PC-9 (cell line): ENCODE results near the gene CRB3. TPM values are rescaled to one million over a fixed set of nuclear protein-coding genes. Genes with fewer than 3 reads are reported as not detected.
"Not testable (repeated sequence)": the region's sequence is repeated elsewhere in the genome, so short reads cannot be mapped to it uniquely, and the experiment has no call there.

Experiments used
- BruUV-seq: library from RNA; stranded (reverse); fragments of 400-500 nt; replicated peaks from 2 replicates; lab custom pipeline; 2021; lab: Mats Ljungman, UMichigan
- CTCF ChIA-PET: fragments of 300-600 bp; sonication (Branson Sonifier 250); formaldehyde crosslinking; loops from one replicate; lab custom pipeline; 2022; ENCODE audit warnings: antibody characterized with exemption; lab: Charles Lee
- POLR2A ChIA-PET: fragments of 300-600 bp; sonication (Branson Sonifier 250); formaldehyde crosslinking; loops from one replicate; lab custom pipeline; 2022; ENCODE audit warnings: antibody characterized with exemption; ENCODE audit not compliant: unreplicated experiment; lab: Charles Lee
- DNase-seq, 2 experiments: peaks; one replicate each; pipeline versions ENCODE4 v3.0.0 to v3.0.0-alpha.2; 2015 to 2022; ENCODE audit warnings: mixed read lengths in 1 of 2
- H2AFZ ChIP-seq: fragments of 200-600 bp; sonication (generic); 2 replicates; pipeline ENCODE4 v1.8.1; 2017; ENCODE audit warnings: antibody characterized with exemption
- H3F3A ChIP-seq: fragments of 200-600 bp; sonication (generic); 2 replicates; pipeline ENCODE4 v1.8.1; 2017; ENCODE audit warnings: antibody characterized with exemption, mild to moderate bottlenecking, low read depth; ENCODE audit not compliant: insufficient read depth
- H3K27ac ChIP-seq: fragments of 200-600 bp; sonication (generic); 2 replicates; pipeline ENCODE4 v1.6.1; 2016; ENCODE audit warnings: mixed run types
- H3K27me3 ChIP-seq: fragments of 200-600 bp; sonication (generic); 2 replicates; pipeline ENCODE4 v1.6.1; 2016; ENCODE audit warnings: low read depth, mixed run types; ENCODE audit not compliant: insufficient read depth
- H3K36me3 ChIP-seq: fragments of 200-600 bp; sonication (generic); 2 replicates; pipeline ENCODE4 v1.6.1; 2016; ENCODE audit warnings: low read depth, mixed run types
- H3K4me1 ChIP-seq: fragments of 200-600 bp; sonication (generic); replicated peaks from 2 replicates; pipeline ENCODE4 v1.6.1; 2016; ENCODE audit warnings: mixed run types; ENCODE audit not compliant: insufficient read depth
- H3K4me2 ChIP-seq: fragments of 200-600 bp; sonication (generic); 2 replicates; pipeline ENCODE4 v1.6.1; 2017; ENCODE audit warnings: mixed run types
- H3K4me3 ChIP-seq: fragments of 200-600 bp; sonication (generic); 2 replicates; pipeline ENCODE4 v1.6.1; 2016; ENCODE audit warnings: mixed run types
- H3K79me2 ChIP-seq: fragments of 200-600 bp; sonication (generic); 2 replicates; pipeline ENCODE4 v1.6.1; 2017; ENCODE audit warnings: low read depth, mixed run types
- H3K9me2 ChIP-seq: fragments of 200-600 bp; sonication (generic); 2 replicates; pipeline ENCODE4 v1.8.1; 2017; ENCODE audit warnings: mild to moderate bottlenecking; ENCODE audit not compliant: insufficient read depth
- H3K9me3 ChIP-seq: fragments of 200-600 bp; sonication (generic); 2 replicates; pipeline ENCODE4 v1.8.1; 2016; ENCODE audit warnings: low read depth; ENCODE audit not compliant: insufficient read depth
- H4K20me1 ChIP-seq: fragments of 200-600 bp; sonication (generic); 2 replicates; pipeline ENCODE4 v1.8.1; 2017; ENCODE audit not compliant: insufficient read depth
- EZH2 ChIP-seq: fragments of 200-600 bp; sonication (generic); IDR thresholded peaks from 2 replicates; pipeline ENCODE4 v1.8.0; 2017; ENCODE audit warnings: antibody characterized with exemption, low read depth
- intact Hi-C: fragments of 100-400 bp; cut with micrococcal nuclease; formaldehyde crosslinking; loops from one replicate; pipeline ENCODE4 v1.10.0; 2022; ENCODE audit not compliant: unreplicated experiment
- total RNA-seq: library from RNA; stranded (reverse); gene quantifications from 2 replicates; pipeline ENCODE4 v1.2.3, GENCODE V29; 2021
- TF ChIP-seq, protein P1 (sequence below): fragments of 200-600 bp; sonication (generic); conservative IDR thresholded peaks from 2 replicates; pipeline ENCODE4 v1.6.1; 2017; ENCODE audit warnings: mixed run types, antibody characterized with exemption, mild to moderate bottlenecking, moderate library complexity

The CRB3 gene
- total RNA-seq, 1 experiment from 2014 or later: 40.6 TPM

DNA sequence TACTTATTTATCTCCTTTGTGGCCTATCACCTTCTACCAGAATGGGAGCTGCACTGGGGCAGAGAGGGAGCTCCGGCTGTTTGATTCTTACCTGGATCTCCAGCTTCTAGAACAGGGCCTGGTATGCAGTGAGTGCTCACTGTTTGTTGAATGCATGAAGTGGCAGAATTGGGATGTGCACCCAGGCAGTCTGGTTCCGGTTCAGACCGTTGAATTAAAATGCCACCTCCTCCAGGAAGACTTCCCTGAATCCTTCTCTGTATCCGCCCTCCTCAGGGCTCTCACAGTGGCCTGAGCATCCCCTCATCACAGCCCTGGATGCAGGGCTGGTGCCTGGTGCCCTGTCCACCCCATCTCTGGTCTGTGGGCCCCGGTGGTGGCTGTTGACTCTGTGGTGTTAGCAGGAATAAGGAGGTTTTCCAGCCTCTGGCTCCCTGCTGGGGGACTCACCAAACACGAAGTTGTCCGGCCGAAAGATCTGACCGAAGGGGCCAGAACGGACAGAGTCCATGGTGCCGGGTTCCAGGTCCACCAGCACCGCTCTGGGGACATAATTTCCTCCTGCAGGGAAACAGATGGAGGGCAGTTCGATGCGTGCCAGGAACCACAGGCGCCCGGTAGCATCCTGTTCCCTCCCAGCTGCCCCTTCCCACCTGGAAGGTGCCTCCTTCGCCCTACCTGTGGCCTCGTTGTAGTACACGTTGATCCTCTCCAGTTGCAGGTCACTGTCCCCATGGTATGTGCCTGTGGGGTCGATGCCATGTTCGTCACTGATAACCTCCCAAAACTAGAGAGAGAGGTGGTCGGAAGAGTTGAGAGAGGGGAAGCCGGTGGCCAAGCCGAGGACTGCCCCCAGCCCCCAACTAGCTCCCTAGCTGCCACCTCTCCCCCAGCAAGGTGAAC, 37.0 kb downstream of the CRB3 start:
- Histone ChIP-seq H3K4me1 (no peaks in the 10 kb centered on the region), H3K36me3 (no peaks in the 10 kb centered on the region), H4K20me1 (no peaks in the 10 kb centered on the region), H3K27me3 (no peaks in the 10 kb centered on the region), H3K4me2 (no peak overlapping the region), H3K27ac (no peak overlapping the region), H3K79me2 (no peaks in the 10 kb centered on the region), H3K9me3 (no peaks in the 10 kb centered on the region), H3K9me2 (no peaks in the 10 kb centered on the region), H3F3A (no peaks in the 10 kb centered on the region), H3K4me3 (no peak overlapping the region), H2AFZ (no peak overlapping the region)
- TF ChIP-seq, protein P1, sequence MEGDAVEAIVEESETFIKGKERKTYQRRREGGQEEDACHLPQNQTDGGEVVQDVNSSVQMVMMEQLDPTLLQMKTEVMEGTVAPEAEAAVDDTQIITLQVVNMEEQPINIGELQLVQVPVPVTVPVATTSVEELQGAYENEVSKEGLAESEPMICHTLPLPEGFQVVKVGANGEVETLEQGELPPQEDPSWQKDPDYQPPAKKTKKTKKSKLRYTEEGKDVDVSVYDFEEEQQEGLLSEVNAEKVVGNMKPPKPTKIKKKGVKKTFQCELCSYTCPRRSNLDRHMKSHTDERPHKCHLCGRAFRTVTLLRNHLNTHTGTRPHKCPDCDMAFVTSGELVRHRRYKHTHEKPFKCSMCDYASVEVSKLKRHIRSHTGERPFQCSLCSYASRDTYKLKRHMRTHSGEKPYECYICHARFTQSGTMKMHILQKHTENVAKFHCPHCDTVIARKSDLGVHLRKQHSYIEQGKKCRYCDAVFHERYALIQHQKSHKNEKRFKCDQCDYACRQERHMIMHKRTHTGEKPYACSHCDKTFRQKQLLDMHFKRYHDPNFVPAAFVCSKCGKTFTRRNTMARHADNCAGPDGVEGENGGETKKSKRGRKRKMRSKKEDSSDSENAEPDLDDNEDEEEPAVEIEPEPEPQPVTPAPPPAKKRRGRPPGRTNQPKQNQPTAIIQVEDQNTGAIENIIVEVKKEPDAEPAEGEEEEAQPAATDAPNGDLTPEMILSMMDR: no peak
- TF ChIP-seq EZH2: no peak
- ChIA-PET CTCF (no interaction called here), POLR2A (no interaction called here)
- DNase-seq: no peak
- BruUV-seq: no TSS peak
- intact Hi-C loops: no loop called here

DNA sequence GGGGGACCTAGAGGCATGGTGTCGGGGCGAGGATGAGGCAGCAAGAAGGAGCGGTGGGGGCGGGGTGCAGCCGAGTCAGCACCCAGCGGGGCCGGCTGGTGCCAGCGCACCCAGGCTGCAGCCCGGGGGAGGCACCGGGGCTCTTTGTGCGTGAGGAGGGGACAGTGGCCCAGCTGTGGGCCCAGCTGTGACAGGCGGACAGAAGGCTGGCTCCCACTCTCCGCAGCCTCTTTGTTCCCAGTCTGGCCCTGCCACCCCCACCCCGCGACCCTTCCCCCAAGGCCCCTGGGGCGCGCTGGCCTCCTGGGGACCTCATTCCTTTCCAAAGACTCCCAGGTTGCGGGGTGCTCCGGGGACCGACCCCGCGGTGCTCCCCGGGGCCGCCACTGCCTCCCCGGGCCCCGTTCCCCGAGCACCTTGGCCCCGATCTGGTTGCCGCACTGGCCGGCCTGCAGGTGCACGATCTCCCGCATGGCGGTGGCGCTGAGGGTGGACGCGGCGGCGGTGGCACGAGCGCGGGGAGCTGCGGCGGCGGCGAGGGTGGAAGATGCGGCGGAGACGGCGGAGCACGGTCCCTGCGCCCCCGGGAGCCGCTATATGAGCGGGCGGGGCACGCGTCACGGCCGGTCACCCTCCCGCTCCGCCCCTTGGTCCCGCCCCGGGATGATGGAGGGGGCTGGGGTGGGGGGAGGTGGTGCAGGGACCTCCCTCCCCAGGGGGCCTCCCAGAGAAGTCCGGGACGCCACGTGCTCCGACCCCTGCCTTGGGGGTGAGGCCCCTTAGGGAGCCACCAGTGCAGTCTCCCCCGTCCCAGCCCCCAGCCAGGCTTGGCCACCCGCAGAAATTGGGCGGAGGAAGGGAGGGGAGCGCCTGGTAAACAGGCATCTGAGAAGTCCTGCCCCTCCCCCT, 37.9 kb downstream of the CRB3 start, which contains the start of gene TUBB4A:
TUBB4A (minus strand) TSS at position 570 of the 909 bp plus-strand sequence; CDS start at position 473, 97 bp downstream.
- ChIA-PET POLR2A (no interaction called here), CTCF (no interaction called here)
- Histone ChIP-seq H3K36me3 (no peaks in the 10 kb centered on the region), H4K20me1 (no peaks in the 10 kb centered on the region), H3F3A (no peaks in the 10 kb centered on the region), H3K9me2 (no peaks in the 10 kb centered on the region), H3K4me2 (no peak within 1 kb of the TSS), H3K4me1 (no peaks in the 10 kb centered on the region), H3K4me3 (no peak within 1 kb of the TSS), H3K27me3 (no peaks in the 10 kb centered on the region), H3K79me2 (no peaks in the 10 kb centered on the region), H2AFZ (no peak within 1 kb of the TSS), H3K9me3 (no peaks in the 10 kb centered on the region), H3K27ac (no peak within 1 kb of the TSS)
- intact Hi-C loops: no loop called here
- no TSS peak for BruUV-seq
- no peak for DNase-seq
- TF ChIP-seq EZH2: no peak
- TF ChIP-seq, protein P1: no peak

DNA sequence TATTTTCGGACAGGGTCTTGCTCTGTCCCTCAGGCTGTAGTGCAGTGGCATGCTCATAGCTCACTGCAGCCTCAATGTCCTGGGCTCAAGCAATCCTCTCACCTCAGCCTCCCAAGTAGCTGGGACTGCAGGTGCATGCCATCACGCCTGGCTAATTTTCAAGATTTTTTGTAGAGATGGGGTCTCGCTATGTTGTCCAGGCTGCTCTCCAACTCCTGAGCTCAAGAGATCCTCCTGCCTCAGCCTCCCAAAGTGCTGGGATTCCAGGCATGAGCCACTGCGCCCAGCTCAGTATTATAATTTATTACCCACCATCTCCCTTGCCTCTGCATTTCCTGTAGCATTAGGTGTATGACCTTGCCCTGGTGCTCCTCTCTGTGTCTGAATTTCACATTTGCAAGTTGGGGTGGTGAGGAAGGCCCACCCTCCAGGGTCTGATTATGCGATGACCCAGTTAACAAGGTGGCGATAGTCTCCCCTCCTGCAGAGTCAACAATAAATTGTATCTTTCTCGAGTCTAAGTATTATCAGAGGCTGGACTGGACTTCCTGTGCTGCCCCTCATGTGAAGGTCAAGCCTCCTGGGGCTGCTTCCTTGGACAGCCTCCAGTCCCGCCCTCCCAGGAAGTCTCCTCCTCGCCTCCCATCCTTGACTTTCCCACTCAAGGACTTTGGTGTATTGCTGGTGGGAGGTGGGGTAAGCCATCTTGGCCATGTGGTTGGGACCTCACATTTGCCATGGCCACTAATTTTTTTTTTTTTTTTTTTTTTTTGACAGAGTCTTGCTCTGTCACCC, 39.5 kb downstream of the CRB3 start:
- Histone ChIP-seq H3K79me2 (no peaks in the 10 kb centered on the region), H3K4me3 (no peak overlapping the region), H3F3A (no peaks in the 10 kb centered on the region), H3K9me2 (no peaks in the 10 kb centered on the region), H4K20me1 (no peaks in the 10 kb centered on the region), H3K36me3 (no peaks in the 10 kb centered on the region), H3K4me2 (no peak overlapping the region), H3K4me1 (no peaks in the 10 kb centered on the region), H2AFZ (no peak overlapping the region), H3K9me3 (no peaks in the 10 kb centered on the region), H3K27ac (no peak overlapping the region), H3K27me3 (no peaks in the 10 kb centered on the region)
- TF ChIP-seq EZH2: no peak
- TF ChIP-seq, protein P1: no peak
- no peak for DNase-seq
- ChIA-PET CTCF (no interaction called here), POLR2A (no interaction called here)
- intact Hi-C loops: no loop called here
- BruUV-seq: no TSS peak

DNA sequence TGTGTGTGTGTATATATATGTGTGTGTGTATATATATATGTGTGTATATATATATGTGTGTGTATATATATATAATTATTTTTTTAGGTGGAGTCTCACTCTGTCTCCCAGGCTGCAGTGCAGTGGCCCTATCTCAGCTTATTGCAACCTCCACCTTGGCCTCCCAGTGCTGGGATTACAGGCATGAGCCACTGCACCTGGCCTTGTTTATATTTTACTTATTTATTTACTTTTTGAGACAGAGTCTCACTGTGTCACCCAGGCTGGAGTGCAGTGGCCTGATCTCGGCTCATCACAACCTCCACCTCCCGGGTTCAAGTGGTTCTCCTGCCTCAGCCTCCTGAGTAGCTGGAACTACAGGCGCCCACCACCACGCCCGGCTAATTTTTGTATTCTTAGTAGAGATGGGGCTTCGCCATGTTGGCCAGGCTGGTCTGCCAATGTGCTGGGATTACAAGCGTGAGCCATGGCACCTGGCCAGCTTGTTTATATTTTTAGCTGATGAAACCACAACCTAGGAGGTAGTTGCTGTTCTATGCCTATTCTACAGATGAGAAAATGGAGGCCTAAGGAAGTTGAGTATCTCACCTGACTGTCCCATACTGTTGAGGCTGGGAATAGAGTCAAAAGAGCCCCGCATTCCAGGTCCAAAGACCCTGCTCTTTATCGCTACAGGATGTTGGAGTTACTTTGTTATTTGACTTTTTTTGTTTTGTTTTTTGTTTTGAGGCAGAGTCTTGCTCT, 44.1 kb downstream of the CRB3 start:
- intact Hi-C loops, H3K4me3 ChIP-seq, H3K9me2 ChIP-seq, H3K4me1 ChIP-seq, H3K4me2 ChIP-seq, H3K79me2 ChIP-seq, H3K27ac ChIP-seq, H2AFZ ChIP-seq, H4K20me1 ChIP-seq, H3F3A ChIP-seq, H3K9me3 ChIP-seq, BruUV-seq, CTCF ChIA-PET, POLR2A ChIA-PET, H3K36me3 ChIP-seq, H3K27me3 ChIP-seq, DNase-seq: not testable (repeated sequence)
